ENCODE data around the gene SKA3.

The SKA3 gene

GRCh38 chr13:21109168-21109567 lies 67.2 kb downstream of the SKA3 start:
- FAIRE-seq, result no peak

GRCh38 chr13:21106089-21106488 lies 70.3 kb downstream of the SKA3 start:
- FAIRE-seq, result no peak

GRCh38 chr13:21104199-21105019 lies 71.9 kb downstream of the SKA3 start:
- no peak for FAIRE-seq
